AG04450 (cell line): Measurements from ENCODE around the gene QKI. TPM values are rescaled to one million over a fixed set of nuclear protein-coding genes. Genes with fewer than 3 reads are reported as not detected.

Experiments used
- CTCF ChIA-PET: fragments of 300-600, 350-600 bp; formaldehyde crosslinking; extraction: SDS; loops from one replicate; lab custom pipeline; 2022; ENCODE audit warnings: antibody characterized with exemption, inconsistent platforms; lab: Charles Lee
- POLR2A ChIA-PET: fragments of 350-600 bp; formaldehyde crosslinking; extraction: SDS; loops from one replicate; lab custom pipeline; 2021; ENCODE audit warnings: antibody characterized with exemption, inconsistent platforms; lab: Yijun Ruan, JAX
- DNase-seq: peaks from one replicate; pipeline ENCODE4 v3.0.0-alpha.2; 2011; ENCODE audit warnings: low read depth, low spot score
- H3K27ac ChIP-seq: one replicate; pipeline ENCODE4 v1.5.1; 2012; ENCODE audit warnings: low read depth, low read length, control low read depth
- H3K27me3 ChIP-seq: one replicate; pipeline ENCODE4 v1.6.0; 2012; ENCODE audit warnings: low read length; ENCODE audit not compliant: control insufficient read depth, insufficient read depth
- H3K4me3 ChIP-seq: 2 replicates; pipeline ENCODE4 v1.5.1; 2011; ENCODE audit warnings: mild to moderate bottlenecking, low read depth, low read length, control low read depth
- H3K9me3 ChIP-seq: 2 replicates; pipeline ENCODE4 v1.5.1; 2012; ENCODE audit warnings: low read length; ENCODE audit not compliant: control insufficient read depth, insufficient read depth
- CTCF ChIP-seq: IDR thresholded peaks from 2 replicates; pipeline ENCODE4 v1.5.1; 2011; ENCODE audit warnings: low read depth, low read length, control low read depth, inconsistent platforms
- polyA plus RNA-seq: library from polyadenylated mRNA; depleted of rRNA; stranded (reverse); fragments of >200 nt; gene quantifications from 2 replicates; pipeline ENCODE4 v1.2.3, GENCODE V29; 2011

QKI gene
- polyA plus RNA-seq, 1 experiment: 165 TPM

DNA sequence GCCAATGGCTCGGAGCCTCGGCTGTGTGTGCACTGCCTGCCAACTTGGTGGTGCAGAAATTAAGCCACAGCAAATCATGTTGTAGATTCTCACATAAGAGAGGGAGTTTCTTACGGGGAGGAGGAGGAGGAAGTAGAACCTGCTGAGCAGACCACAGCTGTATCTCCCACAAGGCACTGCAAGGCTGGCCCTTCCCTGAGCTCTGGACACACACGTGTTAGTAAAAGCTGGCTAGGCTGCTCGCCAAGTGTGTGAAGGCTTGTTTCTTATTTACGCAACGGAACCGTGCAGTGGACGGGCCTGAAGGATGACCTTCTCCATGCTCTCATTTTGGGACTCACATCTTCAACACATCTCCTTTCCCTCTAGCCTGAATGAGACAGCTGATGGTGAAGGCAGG is 15.7 kb upstream of the QKI start:
- POLR2A ChIA-PET: no interaction called here
- H3K9me3 ChIP-seq: no peaks in the 10 kb centered on the region
- no peak for TF ChIP-seq CTCF
- no peak overlapping the region for H3K4me3 ChIP-seq
- H3K27me3 ChIP-seq: no peaks in the 10 kb centered on the region
- no peak overlapping the region for H3K27ac ChIP-seq
- no peak for DNase-seq
- CTCF ChIA-PET: no interaction called here

DNA sequence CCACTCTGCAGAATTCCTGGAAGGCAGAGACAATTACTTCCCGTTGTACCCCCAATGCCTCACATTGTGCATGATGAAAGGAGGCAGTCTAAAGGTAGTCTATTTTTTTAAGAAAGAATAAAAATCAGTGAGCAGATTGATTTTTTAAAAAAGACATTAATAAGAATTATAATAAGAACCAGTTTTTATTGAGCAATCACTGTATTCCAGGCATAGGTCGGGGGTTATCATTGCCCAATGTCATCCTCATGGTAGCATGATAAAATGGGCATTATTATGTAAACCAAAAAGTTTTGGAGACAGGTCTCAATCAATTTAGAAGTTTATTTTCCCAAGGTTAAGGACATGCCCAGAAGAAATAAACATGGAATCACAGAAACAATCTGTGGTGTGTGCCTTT is 14.0 kb upstream of the QKI start:
- POLR2A ChIA-PET: no interaction called here

DNA sequence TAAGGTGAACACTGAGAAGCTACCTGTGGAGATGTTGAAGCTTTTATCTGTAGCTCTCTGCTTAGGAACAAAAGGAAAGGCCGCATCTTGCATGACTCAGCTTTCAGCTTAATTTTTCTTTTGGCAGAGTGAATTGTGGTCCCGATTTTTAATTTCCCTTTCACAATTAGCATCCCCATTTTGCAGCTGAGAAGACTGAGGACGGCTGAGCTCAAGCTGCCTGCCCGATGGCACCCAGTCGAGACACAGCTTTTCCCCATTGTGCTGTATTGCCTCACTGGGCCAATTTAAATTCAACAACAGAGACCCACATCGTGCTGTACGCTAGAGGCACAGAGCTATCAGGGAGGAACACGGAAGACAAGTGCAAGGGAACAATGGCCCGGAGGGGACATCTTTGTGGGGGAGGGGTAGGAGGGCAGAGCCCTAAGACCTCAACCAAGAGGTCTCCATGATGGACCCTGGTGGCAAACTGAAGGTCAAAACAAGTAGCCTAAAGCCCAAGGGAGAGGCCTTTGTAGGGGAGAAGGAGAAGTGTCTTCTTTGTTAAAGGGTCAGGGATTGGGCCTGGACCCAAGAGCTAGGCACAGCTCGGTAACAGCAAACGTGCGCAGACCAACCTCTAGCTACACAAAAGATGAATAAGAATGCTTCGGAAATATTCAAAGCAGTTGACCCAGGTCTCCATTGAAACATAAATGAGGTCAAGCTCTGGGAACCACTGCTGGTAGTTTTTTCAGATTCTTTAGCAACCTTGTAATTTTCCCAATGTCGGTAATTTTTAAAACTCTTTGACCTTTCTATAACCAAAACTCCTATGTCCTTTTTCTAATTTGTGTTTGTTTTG is 13.3 kb upstream of the QKI start:
- H3K27ac ChIP-seq: no peak overlapping the region
- ChIA-PET CTCF (no interaction called here), POLR2A (no interaction called here)
- TF ChIP-seq CTCF: no peak
- no peak for DNase-seq
- no peak overlapping the region for H3K4me3 ChIP-seq
- no peaks in the 10 kb centered on the region for H3K9me3 ChIP-seq
- no peaks in the 10 kb centered on the region for H3K27me3 ChIP-seq

More for the DNA sequence above, 14.0 kb upstream of the QKI start:
- CTCF ChIA-PET: no interaction called here
- H3K27me3 ChIP-seq: no peaks in the 10 kb centered on the region
- no peaks in the 10 kb centered on the region for H3K9me3 ChIP-seq
- TF ChIP-seq CTCF: no peak
- no peak overlapping the region for H3K27ac ChIP-seq
- H3K4me3 ChIP-seq: no peak overlapping the region
- DNase-seq: no peak

GRCh38 chr6:163402616-163403015 is 11.9 kb upstream of the QKI start:
- Histone ChIP-seq H3K4me3 (no peak overlapping the region), H3K9me3 (no peaks in the 10 kb centered on the region), H3K27ac (no peak overlapping the region), H3K27me3 (no peaks in the 10 kb centered on the region)
- ChIA-PET CTCF (no interaction called here), POLR2A (no interaction called here)
- no peak for TF ChIP-seq CTCF
- DNase-seq: no peak

DNA sequence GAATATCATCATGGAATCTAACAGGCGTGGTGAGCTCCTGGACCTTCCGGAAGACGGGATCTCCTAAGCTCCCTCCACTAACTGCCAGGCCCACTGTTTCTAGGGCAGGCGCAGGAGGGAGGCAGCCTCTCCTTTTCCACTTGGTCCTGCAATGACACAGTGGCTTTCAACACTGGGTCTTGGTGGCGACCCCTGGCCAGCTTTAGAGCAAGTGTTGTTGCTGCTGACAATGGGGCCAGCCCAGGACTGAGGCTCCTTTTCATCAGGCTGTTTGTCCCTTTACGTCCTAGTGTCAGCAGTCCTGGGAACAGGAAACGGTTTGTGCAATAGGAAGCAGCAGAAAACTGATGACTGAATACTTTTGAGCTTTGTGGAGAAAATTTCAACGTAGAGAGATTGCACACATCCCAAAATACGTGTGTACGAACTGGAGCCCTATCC is 9.7 kb upstream of the QKI start:
- no peak for TF ChIP-seq CTCF
- POLR2A ChIA-PET: no interaction called here
- no peak for DNase-seq
- H3K4me3 ChIP-seq: no peak overlapping the region
- no peaks in the 10 kb centered on the region for H3K27me3 ChIP-seq
- H3K27ac ChIP-seq: no peak overlapping the region
- no peaks in the 10 kb centered on the region for H3K9me3 ChIP-seq
- CTCF ChIA-PET: interaction anchor here (1.1 to 1.3 kb wide), 2 partner anchors 151 to 550 kb away, joined by 3 to 4 read pairs; no protein-coding TSS in a partner anchor
